Transverse colon (tissue), 4 donors: ENCODE data around the gene CLOCK. TPM values are rescaled to one million over a fixed set of nuclear protein-coding genes. Genes with fewer than 3 reads are reported as not detected.

ENCODE experiments used
- DNase-seq: peaks from one replicate; pipeline ENCODE4 v3.0.0-alpha.2; 2019
- H3K27ac ChIP-seq, 4 donors: fragments of 200-600 bp; sonication (generic); 2 replicates each; pipeline ENCODE4 v1.5.1; 2016 to 2018; ENCODE audit warnings: inconsistent platforms in 4 of 4
- H3K27me3 ChIP-seq: fragments of 200-600 bp; sonication (generic); 2 replicates; pipeline ENCODE4 v1.5.1; 2017; ENCODE audit warnings: inconsistent platforms
- H3K36me3 ChIP-seq, 4 donors: fragments of 200-600 bp; sonication (generic); 2 replicates each; pipeline ENCODE4 v1.5.1; 2017 to 2019; ENCODE audit warnings: inconsistent platforms in 4 of 4
- H3K4me1 ChIP-seq, 4 donors: fragments of 200-600 bp; sonication (generic); 2 replicates each; pipeline ENCODE4 v1.5.1; 2017 to 2020; ENCODE audit warnings: inconsistent platforms in 4 of 4
- H3K4me3 ChIP-seq, 4 donors: fragments of 200-600 bp; sonication (generic); 1 replicate in 1 of 4; 2 replicates in 3 of 4; pipeline versions ENCODE4 v1.5.1 to v1.6.1; 2017 to 2019; ENCODE audit warnings: inconsistent platforms in 4 of 4
- H3K9me3 ChIP-seq, 2 donors: fragments of 200-600 bp; sonication (generic); 2 replicates each; pipeline ENCODE4 v1.5.1; 2017 to 2019; ENCODE audit warnings: inconsistent platforms in 2 of 2
- EP300 ChIP-seq: sonication (generic); formaldehyde crosslinking; IDR thresholded peaks from one replicate; pipeline ENCODE4 v1.6.1; 2017; ENCODE audit warnings: antibody characterized with exemption, low read depth
- POLR2A ChIP-seq: fragments of 450-650 bp; IDR thresholded peaks from one replicate; pipeline ENCODE4 v1.6.1; 2016; ENCODE audit warnings: antibody characterized with exemption, mild to moderate bottlenecking, moderate library complexity
- POLR2AphosphoS5 ChIP-seq, 3 donors: sonication (generic); formaldehyde crosslinking; IDR thresholded peaks; one replicate each; pipeline ENCODE4 v1.6.1; 2016; ENCODE audit warnings: antibody characterized with exemption in 3 of 3
- WGBS, 2 donors: methylation state at CpG; one replicate each; pipeline ENCODE4 v1.1.5; 2018; ENCODE audit warnings: low coverage in 1 of 2; 5-methylcytosine and 5-hydroxymethylcytosine counted together
- in situ Hi-C, 4 donors: fragments of 200-750 bp; cut with MboI; loops; one replicate each; pipeline versions ENCODE4 v1.15.0 to v1.15.1; 2017; ENCODE audit warnings: low sequenced_read_pairs in 3 of 4, low pct_ligation_motif_present in 1 of 4, low pct_unique_long_range_greater_than_20kb in 1 of 4
- intact Hi-C: fragments of 100-400 bp; cut with DNase I; formaldehyde crosslinking; loops from one replicate; pipeline ENCODE4 v1.15.1; 2023; ENCODE audit warnings: low total_unique reads
- total RNA-seq, 4 donors: library from RNA; depleted of rRNA; stranded (reverse); fragments of >200 nt; gene quantifications; one replicate each; pipeline ENCODE4 v1.1.0, GENCODE V29; 2016
- TF ChIP-seq, protein P1 (sequence below), 5 experiments: fragments of 200-600 bp in 3 of 5; fragments of 450-650 bp in 2 of 5; sonication (generic) in 3 of 5; IDR thresholded peaks; 1 replicate in 2 of 5; 2 replicates in 3 of 5; pipeline ENCODE4 v1.5.1; 2016 to 2017; ENCODE audit warnings: antibody characterized with exemption in 5 of 5, inconsistent platforms in 3 of 5, mild to moderate bottlenecking in 2 of 5, moderate library complexity in 1 of 5

CLOCK gene
- total RNA-seq, 4 donors from 2014 or later, result 6.7 to 19.7 (median 16.9) TPM

DNA sequence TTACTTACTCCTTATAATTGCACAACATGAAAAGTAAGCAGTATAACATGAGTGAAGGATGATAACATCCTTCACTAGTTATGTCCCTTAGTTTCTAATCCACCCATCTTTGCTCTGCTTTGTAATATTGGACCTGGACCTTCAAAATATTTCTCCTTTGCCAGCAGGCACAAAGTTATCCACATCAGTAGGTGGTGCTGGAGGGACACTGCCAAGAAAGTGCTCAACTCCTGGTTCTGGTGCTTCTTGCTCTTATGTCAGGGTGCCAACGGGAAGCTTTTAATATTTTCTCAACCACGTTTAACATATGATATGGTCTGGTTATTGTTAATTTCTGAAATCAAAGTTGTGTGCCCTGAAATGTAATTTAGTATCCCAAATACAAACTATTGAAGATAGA, 101.9 kb downstream of the CLOCK start:
- peaks cover 0 to 30% (median 11%) of the 10 kb centered on the region in 4 donors for H3K36me3 ChIP-seq
- H3K9me3 ChIP-seq, result no peaks in the 10 kb centered on the region
- in situ Hi-C loops (no loop called here), intact Hi-C loops (no loop called here)
- H3K27me3 ChIP-seq, result no peaks in the 10 kb centered on the region
- no peak for DNase-seq
- 50 to 63% methylated on average over 1 of the region's 2 CpGs for WGBS, 2 donors
- peaks cover 0 to 4% (median 0%) of the 10 kb centered on the region in 4 donors for H3K4me1 ChIP-seq
- H3K27ac ChIP-seq, result no peak overlapping the region
- H3K4me3 ChIP-seq, result no peak overlapping the region
- no peak for TF ChIP-seq EP300
- TF ChIP-seq POLR2AphosphoS5 (IDR thresholded peaks at IDR 0.05), result no peak
- TF ChIP-seq POLR2A, result no peak
- TF ChIP-seq, protein P1, sequence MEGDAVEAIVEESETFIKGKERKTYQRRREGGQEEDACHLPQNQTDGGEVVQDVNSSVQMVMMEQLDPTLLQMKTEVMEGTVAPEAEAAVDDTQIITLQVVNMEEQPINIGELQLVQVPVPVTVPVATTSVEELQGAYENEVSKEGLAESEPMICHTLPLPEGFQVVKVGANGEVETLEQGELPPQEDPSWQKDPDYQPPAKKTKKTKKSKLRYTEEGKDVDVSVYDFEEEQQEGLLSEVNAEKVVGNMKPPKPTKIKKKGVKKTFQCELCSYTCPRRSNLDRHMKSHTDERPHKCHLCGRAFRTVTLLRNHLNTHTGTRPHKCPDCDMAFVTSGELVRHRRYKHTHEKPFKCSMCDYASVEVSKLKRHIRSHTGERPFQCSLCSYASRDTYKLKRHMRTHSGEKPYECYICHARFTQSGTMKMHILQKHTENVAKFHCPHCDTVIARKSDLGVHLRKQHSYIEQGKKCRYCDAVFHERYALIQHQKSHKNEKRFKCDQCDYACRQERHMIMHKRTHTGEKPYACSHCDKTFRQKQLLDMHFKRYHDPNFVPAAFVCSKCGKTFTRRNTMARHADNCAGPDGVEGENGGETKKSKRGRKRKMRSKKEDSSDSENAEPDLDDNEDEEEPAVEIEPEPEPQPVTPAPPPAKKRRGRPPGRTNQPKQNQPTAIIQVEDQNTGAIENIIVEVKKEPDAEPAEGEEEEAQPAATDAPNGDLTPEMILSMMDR (IDR thresholded peaks at IDR 0.05), result no peak

- no peak overlapping the region for H3K4me3 ChIP-seq
These were observed 104.2 kb downstream of the CLOCK start for GRCh38 chr4:55442541-55442940.

GRCh38 chr4:55440786-55441185, 105.9 kb downstream of the CLOCK start:
- in situ Hi-C loops, result no loop called here
- no peak for DNase-seq
- TF ChIP-seq EP300 (no peak), POLR2AphosphoS5 (IDR thresholded peaks at IDR 0.05) (no peak), POLR2A (no peak)
- TF ChIP-seq, protein P1 (IDR thresholded peaks at IDR 0.05), result no peak

More at GRCh38 chr4:55442541-55442940, 104.2 kb downstream of the CLOCK start:
- in situ Hi-C loops (no loop called here), intact Hi-C loops (no loop called here)
- Histone ChIP-seq H3K9me3 (no peaks in the 10 kb centered on the region), H3K4me1 (peaks cover 0 to 15% (median 9%) of the 10 kb centered on the region in 4 donors), H3K36me3 (peaks cover 0 to 14% (median 4%) of the 10 kb centered on the region in 4 donors), H3K27ac (no peak overlapping the region), H3K27me3 (no peaks in the 10 kb centered on the region)
- no peak for DNase-seq
- 71 to 82% methylated on average over 1 of the region's 1 CpG for WGBS, 2 donors
- no peak for TF ChIP-seq POLR2A
- TF ChIP-seq EP300, result no peak
- no peak for TF ChIP-seq POLR2AphosphoS5 (IDR thresholded peaks at IDR 0.05)
- TF ChIP-seq, protein P1 (IDR thresholded peaks at IDR 0.05), result no peak

DNA sequence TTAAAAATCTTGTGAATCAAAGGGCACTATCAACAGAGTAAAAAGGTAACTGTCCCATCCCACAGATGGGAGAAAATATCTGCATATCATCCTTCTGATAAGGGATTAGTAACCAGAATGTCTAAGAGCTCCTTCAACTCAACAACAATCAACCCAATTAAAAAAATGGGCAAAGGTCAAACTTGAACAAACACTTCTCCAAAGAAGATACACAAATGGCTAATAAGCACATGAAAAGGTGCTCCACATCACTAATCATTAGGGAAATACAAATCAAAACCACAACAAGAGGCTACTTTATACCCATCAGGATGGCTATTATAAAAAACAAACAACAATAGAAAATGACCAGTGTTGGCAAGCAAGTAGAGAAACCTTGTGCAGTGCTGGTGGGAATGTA, 107.7 kb downstream of the CLOCK start:
- Histone ChIP-seq H3K4me1 (peaks cover 0 to 15% (median 9%) of the 10 kb centered on the region in 4 donors), H3K4me3 (no peak overlapping the region), H3K27me3 (no peaks in the 10 kb centered on the region), H3K36me3 (peaks cover 0 to 12% (median 2%) of the 10 kb centered on the region in 4 donors), H3K27ac (peak overlapping the region in 3 of 4 donors; percentile 57 to 72 (median 68)), H3K9me3 (no peaks in the 10 kb centered on the region)
- intact Hi-C loops, result no loop called here
- in situ Hi-C loops, result no loop called here
- DNase-seq, result no peak
- TF ChIP-seq POLR2AphosphoS5 (IDR thresholded peaks at IDR 0.05) (no peak), POLR2A (no peak), EP300 (no peak)
- TF ChIP-seq, protein P1 (IDR thresholded peaks at IDR 0.05), result no peak

More at GRCh38 chr4:55440786-55441185, 105.9 kb downstream of the CLOCK start:
- Histone ChIP-seq H3K4me3 (no peak overlapping the region), H3K9me3 (no peaks in the 10 kb centered on the region), H3K4me1 (peaks cover 0 to 15% (median 9%) of the 10 kb centered on the region in 4 donors), H3K27me3 (no peaks in the 10 kb centered on the region), H3K36me3 (peaks cover 0 to 12% (median 4%) of the 10 kb centered on the region in 4 donors), H3K27ac (no peak overlapping the region)
- WGBS, 2 donors, result 73 to 80% methylated on average over 1 to 2 of the region's 2 CpGs
- intact Hi-C loops, result no loop called here
